HEK293 (cell line): ENCODE measurements around the gene CLSTN1.

Experiments
- CTCF ChIA-PET: fragments of 350-600 bp; formaldehyde crosslinking; extraction: SDS; loops from one replicate; lab custom pipeline; 2021; ENCODE audit warnings: antibody characterized with exemption; lab: Yijun Ruan, JAX
- POLR2A ChIA-PET: fragments of 300-600 bp; formaldehyde crosslinking; extraction: SDS; loops from one replicate; lab custom pipeline; 2020; ENCODE audit warnings: antibody characterized with exemption, inconsistent platforms; lab: Yijun Ruan, JAX
- H3K27ac ChIP-seq: fragments of 200-500 bp; sonication (Bioruptor generic); 2 replicates; pipeline ENCODE4 v1.5.1; 2014; ENCODE audit warnings: low read depth, low read length, control low read depth, inconsistent platforms; ENCODE audit errors: extremely low read depth
- H3K36me3 ChIP-seq, 2 experiments: fragments of 200-500 bp in 1 of 2; sonication (Bioruptor generic) in 1 of 2; 1 replicate in 1 of 2; 2 replicates in 1 of 2; pipeline ENCODE4 v1.5.1; 2014 to 2017; ENCODE audit warnings: inconsistent platforms in 2 of 2, low read length in 2 of 2; ENCODE audit not compliant: control insufficient read depth in 2 of 2, insufficient read depth in 1 of 2
- H3K4me1 ChIP-seq: fragments of 200-500 bp; sonication (Bioruptor generic); 2 replicates; pipeline ENCODE4 v1.5.1; 2014; ENCODE audit warnings: mild to moderate bottlenecking, low read length, inconsistent platforms; ENCODE audit not compliant: control insufficient read depth, insufficient read depth
- H3K4me3 ChIP-seq: 2 replicates; pipeline ENCODE4 v1.5.1; 2011; ENCODE audit warnings: low read depth, mild to moderate bottlenecking, control low read depth, low read length, moderate library complexity
- H3K9me3 ChIP-seq: fragments of 200-500 bp; sonication (Bioruptor generic); 2 replicates; pipeline ENCODE4 v1.5.1; 2014; ENCODE audit warnings: low read depth, low read length, inconsistent platforms; ENCODE audit not compliant: control insufficient read depth, insufficient read depth
- AEBP2 ChIP-seq: fragments of 450-650 bp; formaldehyde crosslinking; IDR thresholded peaks from 2 replicates; pipeline ENCODE4 v1.5.1; 2016; ENCODE audit warnings: missing biosample characterization, missing genetic modification characterization, borderline replicate concordance
- BCL11A ChIP-seq: fragments of 450-650 bp; formaldehyde crosslinking; IDR thresholded peaks from 2 replicates; pipeline ENCODE4 v1.5.1; 2016; ENCODE audit warnings: low read depth, missing biosample characterization, missing genetic modification characterization
- GLI4 ChIP-seq: fragments of 450-650 bp; formaldehyde crosslinking; IDR thresholded peaks from 2 replicates; pipeline ENCODE4 v1.5.1; 2016; ENCODE audit warnings: missing biosample characterization, missing genetic modification characterization
- MYNN ChIP-seq: fragments of 450-650 bp; formaldehyde crosslinking; IDR thresholded peaks from 2 replicates; pipeline ENCODE4 v1.5.1; 2016; ENCODE audit warnings: missing biosample characterization, missing genetic modification characterization, borderline replicate concordance
- PRDM6 ChIP-seq: fragments of 450-650 bp; formaldehyde crosslinking; IDR thresholded peaks from 2 replicates; pipeline ENCODE4 v1.5.1; 2017; ENCODE audit warnings: missing biosample characterization, missing genetic modification characterization
- REST ChIP-seq: fragments of 450-650 bp; formaldehyde crosslinking; IDR thresholded peaks from 2 replicates; pipeline ENCODE4 v1.5.1; 2016; ENCODE audit warnings: missing biosample characterization, missing genetic modification characterization
- YY1 ChIP-seq: fragments of 450-650 bp; formaldehyde crosslinking; IDR thresholded peaks from 2 replicates; pipeline ENCODE4 v1.5.1; 2018; ENCODE audit warnings: missing biosample characterization, missing genetic modification characterization
- ZBTB17 ChIP-seq: fragments of 450-650 bp; formaldehyde crosslinking; IDR thresholded peaks from 2 replicates; pipeline ENCODE4 v1.5.1; 2016; ENCODE audit warnings: missing biosample characterization, missing genetic modification characterization
- ZFP41 ChIP-seq: fragments of 450-650 bp; formaldehyde crosslinking; IDR thresholded peaks from 2 replicates; pipeline ENCODE4 v1.5.1; 2016; ENCODE audit warnings: missing biosample characterization, missing genetic modification characterization, borderline replicate concordance
- ZNF311 ChIP-seq: fragments of 450-650 bp; formaldehyde crosslinking; IDR thresholded peaks from 2 replicates; pipeline ENCODE4 v1.5.1; 2017; ENCODE audit warnings: missing biosample characterization, missing genetic modification characterization, borderline replicate concordance
- ZNF350 ChIP-seq: fragments of 450-650 bp; formaldehyde crosslinking; IDR thresholded peaks from 2 replicates; pipeline ENCODE4 v1.5.0; 2017; ENCODE audit warnings: missing biosample characterization, mild to moderate bottlenecking, missing genetic modification characterization
- ZNF398 ChIP-seq: fragments of 450-650 bp; formaldehyde crosslinking; IDR thresholded peaks from 2 replicates; pipeline ENCODE4 v1.5.1; 2017; ENCODE audit warnings: missing biosample characterization, missing genetic modification characterization
- ZNF426 ChIP-seq: fragments of 450-650 bp; formaldehyde crosslinking; IDR thresholded peaks from 2 replicates; pipeline ENCODE4 v1.5.1; 2017; ENCODE audit warnings: missing biosample characterization, missing genetic modification characterization, mild to moderate bottlenecking, inconsistent platforms, moderate library complexity
- ZNF48 ChIP-seq: fragments of 450-650 bp; formaldehyde crosslinking; IDR thresholded peaks from 2 replicates; pipeline ENCODE4 v1.5.1; 2016; ENCODE audit warnings: missing biosample characterization, missing genetic modification characterization
- ZNF521 ChIP-seq: fragments of 450-650 bp; formaldehyde crosslinking; IDR thresholded peaks from 2 replicates; pipeline ENCODE4 v1.5.1; 2017; ENCODE audit warnings: missing biosample characterization, mild to moderate bottlenecking, missing genetic modification characterization
- ZNF561 ChIP-seq: fragments of 450-650 bp; IDR thresholded peaks from 2 replicates; pipeline ENCODE4 v1.5.1; 2018; ENCODE audit warnings: missing biosample characterization, missing genetic modification characterization, borderline replicate concordance
- ZNF623 ChIP-seq: fragments of 450-650 bp; formaldehyde crosslinking; IDR thresholded peaks from 2 replicates; pipeline ENCODE4 v1.5.1; 2016; ENCODE audit warnings: missing biosample characterization, missing genetic modification characterization
- ZNF629 ChIP-seq: fragments of 450-650 bp; formaldehyde crosslinking; IDR thresholded peaks from 2 replicates; pipeline ENCODE4 v1.5.1; 2017; ENCODE audit warnings: missing biosample characterization, missing genetic modification characterization
- ZNF664 ChIP-seq: fragments of 450-650 bp; formaldehyde crosslinking; IDR thresholded peaks from 2 replicates; pipeline ENCODE4 v1.5.1; 2016; ENCODE audit warnings: missing biosample characterization, missing genetic modification characterization
- ZNF777 ChIP-seq: fragments of 450-650 bp; formaldehyde crosslinking; IDR thresholded peaks from 2 replicates; pipeline ENCODE4 v1.5.1; 2017; ENCODE audit warnings: missing biosample characterization, missing genetic modification characterization, borderline replicate concordance

Gene CLSTN1

GRCh38 chr1:9731051-9731537 lies 92.7 kb downstream of the CLSTN1 start:
- CTCF ChIA-PET: no interaction called here
- Histone ChIP-seq H3K9me3 (no peaks in the 10 kb centered on the region), H3K27ac (no peak overlapping the region), H3K4me3 (no peak overlapping the region), H3K36me3 (peaks cover 17 to 92% of the 10 kb centered on the region in 2 experiments), H3K4me1 (no peaks in the 10 kb centered on the region)
- POLR2A ChIA-PET: no interaction called here
- TF ChIP-seq ZNF777 (no peak), AEBP2 (tag by site-specific recombination) (no peak), ZNF426 (tag by site-specific recombination) (no peak), ZNF629 (tag by site-specific recombination) (no peak), YY1 (no peak), ZNF561 (tag by site-specific recombination) (no peak), ZNF623 (tag by site-specific recombination) (no peak), ZNF48 (tag by site-specific recombination) (no peak), ZBTB17 (tag by site-specific recombination) (no peak), BCL11A (no peak), MYNN (tag by site-specific recombination) (no peak), ZNF398 (no peak), ZFP41 (tag by site-specific recombination) (no peak), ZNF311 (tag by site-specific recombination) (no peak), GLI4 (tag by site-specific recombination) (no peak), ZNF350 (tag by site-specific recombination) (no peak), ZNF521 (tag by site-specific recombination) (no peak), PRDM6 (tag by site-specific recombination) (no peak), REST (tag by site-specific recombination) (no peak), ZNF664 (no peak)
